ENCODE results near the gene ZNF516. TPM values are rescaled to one million over a fixed set of nuclear protein-coding genes. Genes with fewer than 3 reads are reported as not detected.
A peak's percentile ranks its signal among the peaks of the same experiment; 100 is the strongest.

The ZNF516 gene
- total RNA-seq, 1 donor from 2014 or later: 28.0 TPM

DNA sequence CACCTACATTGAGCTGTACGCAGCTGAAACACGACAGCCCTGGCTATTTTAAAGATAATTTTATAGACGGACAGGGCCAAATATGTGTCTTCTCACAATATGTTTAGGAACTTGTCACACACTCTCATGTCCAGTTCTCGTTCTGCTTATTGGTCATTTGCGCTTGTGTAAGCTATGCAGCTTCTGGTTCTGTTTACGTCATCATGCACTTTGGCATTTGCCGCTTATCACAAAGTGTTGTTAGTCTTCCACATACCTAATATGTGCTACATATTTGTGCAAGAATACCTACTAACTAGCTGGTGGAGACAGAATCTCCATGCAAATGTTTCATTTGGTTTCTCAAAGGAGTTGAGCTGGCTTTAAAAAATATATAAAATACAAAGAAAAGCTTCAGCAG is 7.5 kb upstream of the ZNF516 start:
- DNase-seq (no peak), ATAC-seq (peak; percentile 57)
- TF ChIP-seq, protein P1, sequence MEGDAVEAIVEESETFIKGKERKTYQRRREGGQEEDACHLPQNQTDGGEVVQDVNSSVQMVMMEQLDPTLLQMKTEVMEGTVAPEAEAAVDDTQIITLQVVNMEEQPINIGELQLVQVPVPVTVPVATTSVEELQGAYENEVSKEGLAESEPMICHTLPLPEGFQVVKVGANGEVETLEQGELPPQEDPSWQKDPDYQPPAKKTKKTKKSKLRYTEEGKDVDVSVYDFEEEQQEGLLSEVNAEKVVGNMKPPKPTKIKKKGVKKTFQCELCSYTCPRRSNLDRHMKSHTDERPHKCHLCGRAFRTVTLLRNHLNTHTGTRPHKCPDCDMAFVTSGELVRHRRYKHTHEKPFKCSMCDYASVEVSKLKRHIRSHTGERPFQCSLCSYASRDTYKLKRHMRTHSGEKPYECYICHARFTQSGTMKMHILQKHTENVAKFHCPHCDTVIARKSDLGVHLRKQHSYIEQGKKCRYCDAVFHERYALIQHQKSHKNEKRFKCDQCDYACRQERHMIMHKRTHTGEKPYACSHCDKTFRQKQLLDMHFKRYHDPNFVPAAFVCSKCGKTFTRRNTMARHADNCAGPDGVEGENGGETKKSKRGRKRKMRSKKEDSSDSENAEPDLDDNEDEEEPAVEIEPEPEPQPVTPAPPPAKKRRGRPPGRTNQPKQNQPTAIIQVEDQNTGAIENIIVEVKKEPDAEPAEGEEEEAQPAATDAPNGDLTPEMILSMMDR (IDR thresholded peaks at IDR 0.05): no peak
- intact Hi-C loops (cut with DNase I): no loop called here
- no peaks in the 10 kb centered on the region for H3K4me1 ChIP-seq
- H3K4me3 ChIP-seq: no peak overlapping the region
- H3K27ac ChIP-seq: no peak overlapping the region
- no peaks in the 10 kb centered on the region for H3K27me3 ChIP-seq
- no peaks in the 10 kb centered on the region for H3K36me3 ChIP-seq
- no peaks in the 10 kb centered on the region for H3K9me3 ChIP-seq

DNA sequence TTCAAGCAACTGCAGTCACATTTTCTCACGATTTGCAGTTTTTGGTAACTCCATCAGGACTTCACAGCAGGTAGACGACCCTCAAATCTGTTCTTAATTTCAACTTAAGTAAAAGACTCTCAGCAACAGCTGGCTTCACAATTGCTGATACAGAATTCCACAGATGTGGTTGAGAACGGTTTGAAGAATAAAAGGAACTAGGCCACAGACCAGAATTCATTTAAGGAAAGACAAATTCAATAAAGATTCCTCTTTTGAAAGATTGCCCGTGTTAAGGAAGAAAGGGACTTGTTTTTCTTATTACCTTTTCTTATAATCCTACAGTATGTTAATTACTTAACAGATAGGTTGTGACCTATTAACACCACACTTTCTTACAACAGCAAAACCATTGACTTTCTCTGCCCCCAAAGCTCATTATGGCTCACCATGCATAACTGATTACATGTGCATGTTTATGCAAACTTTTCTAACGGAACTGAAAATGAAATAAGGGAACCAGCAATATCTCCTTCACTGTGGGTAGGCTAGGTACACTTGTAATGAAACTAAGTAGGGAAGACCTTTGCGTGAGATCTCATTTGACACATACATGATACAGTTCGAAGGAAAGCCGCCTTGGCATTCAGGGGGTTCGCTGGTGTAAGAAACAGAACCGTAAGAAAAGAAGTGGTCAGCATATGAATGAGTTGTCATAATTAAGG is 4.7 kb upstream of the ZNF516 start:
- Histone ChIP-seq H3K4me3 (no peak overlapping the region), H3K36me3 (no peaks in the 10 kb centered on the region), H3K27me3 (no peaks in the 10 kb centered on the region), H3K9me3 (no peaks in the 10 kb centered on the region), H3K27ac (no peak overlapping the region), H3K4me1 (no peaks in the 10 kb centered on the region)
- TF ChIP-seq, protein P1 (IDR thresholded peaks at IDR 0.05): no peak
- ATAC-seq (peak; percentile 15), DNase-seq (no peak)
- intact Hi-C loops (cut with DNase I): no loop called here

DNA sequence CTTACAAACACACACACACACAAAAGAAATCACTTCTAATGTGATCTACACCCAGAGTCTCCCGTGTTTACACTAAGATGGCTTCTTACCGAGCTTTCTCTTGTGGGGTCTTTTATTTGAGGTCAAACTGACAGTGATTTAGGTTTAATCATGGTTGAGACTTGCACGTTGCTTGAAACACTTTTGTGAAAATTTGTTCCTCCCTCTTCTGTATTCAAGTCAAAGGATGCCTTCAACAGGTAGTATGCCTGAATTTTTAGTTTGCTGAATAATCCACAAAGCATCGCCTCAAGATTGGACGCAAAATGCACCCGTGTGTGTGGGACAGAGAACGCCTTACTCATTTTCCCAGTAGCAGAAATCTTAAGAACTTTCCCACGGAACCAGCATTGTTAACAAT is 4.0 kb upstream of the ZNF516 start:
- Histone ChIP-seq H3K9me3 (no peaks in the 10 kb centered on the region), H3K4me1 (no peaks in the 10 kb centered on the region), H3K27ac (no peak overlapping the region), H3K36me3 (no peaks in the 10 kb centered on the region), H3K4me3 (no peak overlapping the region), H3K27me3 (no peaks in the 10 kb centered on the region)
- DNase-seq: no peak
- TF ChIP-seq, protein P1 (IDR thresholded peaks at IDR 0.05): no peak
- ATAC-seq: no peak
- intact Hi-C loops (cut with DNase I): no loop called here

DNA sequence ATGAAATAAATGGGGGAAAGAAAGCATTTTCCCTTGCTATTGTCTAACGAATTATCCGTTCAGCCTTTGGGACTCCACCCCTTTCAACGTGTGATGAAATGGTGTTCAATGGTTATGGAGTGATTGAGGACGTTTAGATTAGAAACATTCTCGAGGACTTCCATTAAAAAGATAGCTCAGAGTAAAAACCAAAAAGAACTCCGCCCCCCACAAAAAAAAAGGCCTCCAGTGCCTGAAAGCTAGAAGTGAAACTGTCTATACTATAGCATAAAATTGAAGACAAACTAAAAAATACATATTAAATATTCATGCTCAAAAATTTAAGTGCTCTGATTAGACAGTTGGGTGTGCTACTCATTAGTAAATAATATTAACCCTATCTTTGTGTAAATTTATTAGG is 3.0 kb upstream of the ZNF516 start:
- Histone ChIP-seq H3K27me3 (no peaks in the 10 kb centered on the region), H3K4me3 (no peak overlapping the region), H3K4me1 (no peaks in the 10 kb centered on the region), H3K9me3 (no peaks in the 10 kb centered on the region), H3K27ac (no peak overlapping the region), H3K36me3 (no peaks in the 10 kb centered on the region)
- DNase-seq (no peak), ATAC-seq (no peak)
- intact Hi-C loops (cut with DNase I): no loop called here
- TF ChIP-seq, protein P1 (IDR thresholded peaks at IDR 0.05): no peak

DNA sequence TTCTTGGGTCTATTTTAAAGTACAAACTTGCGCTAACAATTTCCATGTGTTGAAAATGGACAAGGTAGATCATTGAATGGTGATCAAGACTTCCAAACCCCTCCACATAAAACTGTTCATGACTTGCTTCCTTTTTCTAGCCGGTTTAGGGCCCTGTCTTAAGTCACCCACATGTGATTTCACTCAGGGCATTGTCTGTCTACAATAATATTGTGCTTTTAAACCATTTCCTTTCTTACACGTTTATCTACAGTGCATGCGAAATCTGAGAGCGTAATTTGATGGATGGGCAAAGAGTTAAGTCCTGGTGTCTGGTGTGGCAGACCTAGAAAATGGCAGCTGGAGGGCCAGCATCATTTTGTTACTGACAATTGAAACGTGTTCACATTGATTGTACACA is 2.0 kb upstream of the ZNF516 start:
- intact Hi-C loops (cut with DNase I): no loop called here
- no peak overlapping the region for H3K4me3 ChIP-seq
- no peaks in the 10 kb centered on the region for H3K4me1 ChIP-seq
- ATAC-seq: no peak
- H3K9me3 ChIP-seq: no peaks in the 10 kb centered on the region
- no peaks in the 10 kb centered on the region for H3K27me3 ChIP-seq
- DNase-seq: no peak
- no peaks in the 10 kb centered on the region for H3K36me3 ChIP-seq
- TF ChIP-seq, protein P1 (IDR thresholded peaks at IDR 0.05): no peak
- H3K27ac ChIP-seq: no peak overlapping the region

Measured in upper lobe of right lung (tissue), 1 donor.